SW 1271 (cell line): ENCODE measurements around the gene RNF187.
"Not testable (repeated sequence)": the region's sequence is repeated elsewhere in the genome, so short reads cannot be mapped to it uniquely, and the experiment has no call there.

Experiments
- DNase-seq, 2 experiments: peaks; one replicate each; lab custom pipeline; 2025; lab: John Stamatoyannopoulos, UW

Gene RNF187

GRCh38 chr1:228488125-228488817 is 1.1 kb downstream of the RNF187 start:
- DNase-seq = no peak

GRCh38 chr1:228488818-228489674 is 1.9 kb downstream of the RNF187 start:
- no peak for DNase-seq

GRCh38 chr1:228490120-228491078 is 3.2 kb downstream of the RNF187 start:
- DNase-seq = no peak

GRCh38 chr1:228493141-228494043 is 6.2 kb downstream of the RNF187 start:
- DNase-seq = no peak

GRCh38 chr1:228494044-228494353 is 6.8 kb downstream of the RNF187 start:
- no peak for DNase-seq

- DNase-seq = no peak
These were observed 7.2 kb downstream of the RNF187 start for GRCh38 chr1:228494391-228494790.

GRCh38 chr1:228494970-228495853 is 8.0 kb downstream of the RNF187 start:
- DNase-seq = no peak

GRCh38 chr1:228496084-228496483 is 8.9 kb downstream of the RNF187 start:
- no peak for DNase-seq

- DNase-seq = no peak
These were observed 9.3 kb downstream of the RNF187 start for GRCh38 chr1:228496494-228496893.

GRCh38 chr1:228497206-228497605 is 10.0 kb downstream of the RNF187 start:
- DNase-seq = no peak

- DNase-seq = no peak
These were observed 10.6 kb downstream of the RNF187 start for GRCh38 chr1:228497817-228498216.

- no peak for DNase-seq
These were observed 13.1 kb downstream of the RNF187 start for GRCh38 chr1:228500143-228500734.

GRCh38 chr1:228500901-228501871 is 14.0 kb downstream of the RNF187 start:
- DNase-seq = peak in 1 of 2 experiments; percentile 64

- no peak for DNase-seq
These were observed 15.3 kb downstream of the RNF187 start for GRCh38 chr1:228502522-228502921.

GRCh38 chr1:228505944-228506343 is 18.8 kb downstream of the RNF187 start:
- DNase-seq = not testable (repeated sequence)

GRCh38 chr1:228507961-228508652 is 20.9 kb downstream of the RNF187 start:
- no peak for DNase-seq

GRCh38 chr1:228508840-228509415 is 21.7 kb downstream of the RNF187 start:
- no peak for DNase-seq
